Stimulated activated CD4-positive, alpha-beta T cell treated with anti-CD3 and anti-CD28 coated beads, Interleukin-4, amount 100 ng/mL, for 48 hours (primary cell): Measurements from ENCODE around the gene PDCD10.

Experiments used
- DNase-seq, 2 donors: peaks; one replicate each; pipeline ENCODE4 v3.0.0-alpha.2; 2020; ENCODE audit warnings: low read depth in 2 of 2

Gene PDCD10

GRCh38 chr3:167734498-167735232 lies at the start of gene PDCD10:
TSS of gene PDCD10 (minus strand) at chr3:167734892. CDS start at chr3:167720157, 14,735 bp downstream.
- DNase-seq = peak; percentile 89 to 95

GRCh38 chr3:167783781-167784180 lies 49.1 kb upstream of the PDCD10 start:
- no peak for DNase-seq

GRCh38 chr3:167780214-167780883 lies 45.7 kb upstream of the PDCD10 start:
- no peak for DNase-seq

GRCh38 chr3:167777356-167777755 lies 42.7 kb upstream of the PDCD10 start:
- DNase-seq = no peak

- no peak for DNase-seq
These were observed 41.5 kb upstream of the PDCD10 start for GRCh38 chr3:167776066-167776685.

- no peak for DNase-seq
These were observed 38.9 kb upstream of the PDCD10 start for GRCh38 chr3:167773584-167773983.

GRCh38 chr3:167772992-167773391 lies 38.3 kb upstream of the PDCD10 start:
- DNase-seq = no peak

- no peak for DNase-seq
These were observed 27.6 kb upstream of the PDCD10 start for GRCh38 chr3:167762296-167762695.

- no peak for DNase-seq
These were observed 26.6 kb upstream of the PDCD10 start for GRCh38 chr3:167761302-167761701.

GRCh38 chr3:167754049-167754448 lies 19.4 kb upstream of the PDCD10 start:
- no peak for DNase-seq

- no peak for DNase-seq
These were observed 15.7 kb upstream of the PDCD10 start for GRCh38 chr3:167750272-167750971.

- no peak for DNase-seq
These were observed 15.0 kb upstream of the PDCD10 start for GRCh38 chr3:167749728-167750127.

- no peak for DNase-seq
These were observed 14.5 kb upstream of the PDCD10 start for GRCh38 chr3:167749209-167749608.

- DNase-seq = no peak
These were observed 9.1 kb upstream of the PDCD10 start for GRCh38 chr3:167743799-167744198.

- DNase-seq = no peak
These were observed 7.6 kb upstream of the PDCD10 start for GRCh38 chr3:167742338-167742737.

- DNase-seq = no peak
These were observed 6.4 kb upstream of the PDCD10 start for GRCh38 chr3:167740961-167741587.

- no peak for DNase-seq
These were observed 4.6 kb upstream of the PDCD10 start for GRCh38 chr3:167739190-167739810.

GRCh38 chr3:167738037-167738436 lies 3.3 kb upstream of the PDCD10 start:
- DNase-seq = no peak

GRCh38 chr3:167736997-167737396 lies 2.3 kb upstream of the PDCD10 start:
- no peak for DNase-seq

GRCh38 chr3:167736264-167736787 lies 1.6 kb upstream of the PDCD10 start:
- DNase-seq = no peak
